Activated T-helper 17 cell treated with anti-CD3 and anti-CD28 coated beads, Interleukin-2, amount 50 U/mL, for 72 hours (primary cell): ENCODE data around the gene GPC5. TPM values are rescaled to one million over a fixed set of nuclear protein-coding genes. Genes with fewer than 3 reads are reported as not detected.
"Not testable (repeated sequence)": the region's sequence is repeated elsewhere in the genome, so short reads cannot be mapped to it uniquely, and the experiment has no call there.

ENCODE experiments used
- ATAC-seq: fragments of 150-1000 bp; cut with Tn5 transposase; replicated peaks from 2 replicates; pipeline ENCODE4 v1.10.0; 2021; ENCODE audit warnings: mild to moderate bottlenecking, moderate library complexity
- H3K27ac Mint-ChIP-seq: one replicate; pipeline ENCODE4 v1.8.0; 2022; ENCODE audit warnings: mixed read lengths
- H3K27me3 Mint-ChIP-seq: one replicate; pipeline ENCODE4 v1.8.0; 2022; ENCODE audit warnings: mixed read lengths
- H3K36me3 Mint-ChIP-seq: one replicate; pipeline ENCODE4 v1.8.0; 2022; ENCODE audit warnings: low read depth, mild to moderate bottlenecking, mixed read lengths
- H3K4me1 Mint-ChIP-seq: one replicate; pipeline ENCODE4 v1.8.0; 2022; ENCODE audit warnings: mixed read lengths
- H3K4me3 Mint-ChIP-seq: one replicate; pipeline ENCODE4 v1.8.0; 2022; ENCODE audit warnings: mild to moderate bottlenecking, mixed read lengths
- H3K9me3 Mint-ChIP-seq: one replicate; pipeline ENCODE4 v1.8.0; 2022; ENCODE audit warnings: mixed read lengths
- total RNA-seq, 2 donors: library from RNA; stranded (reverse); gene quantifications; one replicate each; pipeline ENCODE4 v1.2.3, GENCODE V29; 2022

Gene GPC5
- total RNA-seq, 2 donors from 2014 or later, result 0.09 to 0.29 TPM

DNA sequence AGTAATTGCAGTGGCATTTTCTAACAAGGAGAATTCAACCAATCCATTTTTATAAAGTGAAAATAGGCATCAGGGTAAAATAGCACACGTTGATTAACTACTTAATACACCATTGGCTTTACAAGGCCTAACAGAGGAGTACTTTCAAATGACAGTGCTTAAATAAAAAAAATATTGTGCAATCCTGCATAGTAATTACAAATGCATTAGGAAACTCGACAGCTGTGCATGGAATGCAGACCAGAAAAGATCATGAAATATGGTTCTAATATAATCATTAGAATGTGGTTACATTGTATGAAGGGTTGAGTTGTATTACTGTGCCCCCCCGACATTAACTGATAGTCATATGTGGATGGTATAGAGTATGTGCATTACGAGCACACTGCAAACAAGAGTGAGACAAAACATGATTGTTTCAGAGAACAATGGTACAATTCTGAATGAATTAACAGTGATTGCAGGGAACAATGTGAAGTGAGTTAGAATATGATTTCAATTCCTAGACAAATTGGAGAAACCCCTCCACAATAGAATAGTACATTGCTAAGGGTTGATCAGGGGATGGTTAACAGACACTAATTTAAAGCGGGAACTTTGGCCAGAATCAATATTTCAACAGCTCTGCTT lies 270.6 kb downstream of the GPC5 start:
- no peaks in the 10 kb centered on the region for H3K9me3 Mint-ChIP-seq
- H3K27ac Mint-ChIP-seq, result no peak overlapping the region
- no peaks in the 10 kb centered on the region for H3K27me3 Mint-ChIP-seq
- no peak overlapping the region for H3K4me3 Mint-ChIP-seq
- no peaks in the 10 kb centered on the region for H3K4me1 Mint-ChIP-seq
- ATAC-seq, result no peak
- no peaks in the 10 kb centered on the region for H3K36me3 Mint-ChIP-seq

DNA sequence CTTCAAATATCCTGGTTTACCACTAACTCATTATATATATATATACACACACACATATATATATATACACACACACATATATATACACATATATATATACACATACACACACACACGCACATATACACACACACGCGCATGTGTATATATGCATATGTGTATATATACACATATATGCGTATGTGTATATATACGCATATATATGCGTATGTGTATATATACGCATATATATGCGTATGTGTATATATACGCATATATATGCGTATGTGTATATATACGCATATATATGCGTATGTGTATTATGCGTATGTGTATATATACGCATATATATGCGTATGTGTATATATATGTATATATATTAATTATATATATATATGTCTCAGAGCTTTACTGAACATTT lies 275.9 kb downstream of the GPC5 start:
- H3K36me3 Mint-ChIP-seq, H3K4me1 Mint-ChIP-seq, H3K27ac Mint-ChIP-seq, H3K9me3 Mint-ChIP-seq, H3K27me3 Mint-ChIP-seq, ATAC-seq, H3K4me3 Mint-ChIP-seq: not testable (repeated sequence)

DNA sequence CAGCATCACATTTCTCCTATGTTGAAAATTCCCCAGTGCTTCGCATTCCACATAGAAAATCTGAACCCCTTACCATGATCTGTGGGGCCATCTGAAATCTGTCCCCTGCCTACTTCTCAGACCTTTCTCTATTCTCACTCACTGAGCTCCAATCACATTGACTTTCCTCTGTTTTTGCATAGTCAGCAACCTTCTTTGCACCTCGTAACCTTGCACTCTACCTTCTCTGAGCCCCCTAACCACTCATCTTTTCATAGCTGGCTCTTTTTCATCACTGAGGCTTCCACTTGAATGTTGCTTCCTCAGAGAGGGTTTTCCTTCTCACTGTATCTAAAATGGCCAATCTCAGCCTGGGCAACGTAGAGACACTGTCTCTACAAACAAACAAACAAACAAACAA lies 286.3 kb downstream of the GPC5 start:
- Mint-ChIP-seq H3K9me3 (no peaks in the 10 kb centered on the region), H3K4me1 (no peaks in the 10 kb centered on the region), H3K36me3 (no peaks in the 10 kb centered on the region), H3K4me3 (no peak overlapping the region), H3K27me3 (no peaks in the 10 kb centered on the region), H3K27ac (no peak overlapping the region)
- no peak for ATAC-seq

DNA sequence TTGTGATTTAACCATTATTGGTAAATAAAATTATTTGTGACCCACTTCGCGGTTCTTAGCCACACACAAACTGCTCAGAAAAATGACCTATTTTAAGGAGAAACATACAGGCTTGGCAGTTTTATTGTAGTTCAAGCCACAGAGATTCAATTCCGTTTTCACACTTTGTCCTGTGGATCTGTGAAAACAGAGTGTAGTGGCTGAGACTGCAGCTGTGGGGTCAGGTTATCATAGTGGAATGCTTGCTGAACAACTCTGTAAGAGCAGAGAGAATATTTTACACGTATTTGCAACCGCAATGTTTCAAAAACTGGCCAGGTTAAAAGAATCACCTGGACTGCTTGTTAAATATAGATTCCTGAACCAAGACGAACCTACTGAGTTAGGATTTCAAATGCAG lies 292.5 kb downstream of the GPC5 start:
- no peak for ATAC-seq
- no peaks in the 10 kb centered on the region for H3K27me3 Mint-ChIP-seq
- H3K4me3 Mint-ChIP-seq, result no peak overlapping the region
- H3K4me1 Mint-ChIP-seq, result no peaks in the 10 kb centered on the region
- no peak overlapping the region for H3K27ac Mint-ChIP-seq
- no peaks in the 10 kb centered on the region for H3K36me3 Mint-ChIP-seq
- H3K9me3 Mint-ChIP-seq, result no peaks in the 10 kb centered on the region

DNA sequence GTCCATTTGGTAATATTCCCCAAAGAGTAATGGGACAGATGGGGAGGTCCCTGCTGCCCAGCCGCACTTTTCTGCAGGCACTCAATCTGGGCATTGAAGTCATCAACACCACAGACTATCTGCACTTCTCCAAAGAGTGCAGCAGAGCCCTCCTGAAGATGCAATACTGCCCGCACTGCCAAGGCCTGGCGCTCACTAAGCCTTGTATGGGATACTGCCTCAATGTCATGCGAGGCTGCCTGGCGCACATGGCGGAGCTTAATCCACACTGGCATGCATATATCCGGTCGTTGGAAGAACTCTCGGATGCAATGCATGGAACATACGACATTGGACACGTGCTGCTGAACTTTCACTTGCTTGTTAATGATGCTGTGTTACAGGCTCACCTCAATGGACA lies 295.0 kb downstream of the GPC5 start:
- H3K4me3 Mint-ChIP-seq, result no peak overlapping the region
- H3K36me3 Mint-ChIP-seq, result no peaks in the 10 kb centered on the region
- no peaks in the 10 kb centered on the region for H3K9me3 Mint-ChIP-seq
- no peak overlapping the region for H3K27ac Mint-ChIP-seq
- ATAC-seq, result no peak
- H3K4me1 Mint-ChIP-seq, result no peaks in the 10 kb centered on the region
- H3K27me3 Mint-ChIP-seq, result no peaks in the 10 kb centered on the region

DNA sequence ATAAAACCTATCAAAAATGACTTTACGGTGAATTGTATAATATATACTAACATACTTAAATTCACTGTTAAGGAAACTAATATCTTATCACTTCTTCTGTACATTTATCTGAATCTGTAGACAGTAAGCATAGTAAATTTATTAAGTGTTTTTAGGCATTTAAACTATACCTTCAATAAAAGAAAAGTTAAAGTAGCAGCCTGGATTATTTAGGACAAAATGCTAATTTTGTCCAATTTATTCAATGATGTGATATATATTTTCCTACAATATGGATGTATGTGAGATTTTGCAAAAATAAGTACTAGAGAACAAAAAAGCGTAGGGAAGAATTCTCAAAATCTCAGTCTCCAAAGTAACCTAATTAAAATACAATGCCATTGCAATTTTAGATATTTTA lies 299.9 kb downstream of the GPC5 start:
- no peaks in the 10 kb centered on the region for H3K4me1 Mint-ChIP-seq
- H3K36me3 Mint-ChIP-seq, result no peaks in the 10 kb centered on the region
- H3K27ac Mint-ChIP-seq, result no peak overlapping the region
- no peaks in the 10 kb centered on the region for H3K27me3 Mint-ChIP-seq
- H3K9me3 Mint-ChIP-seq, result no peaks in the 10 kb centered on the region
- ATAC-seq, result no peak
- H3K4me3 Mint-ChIP-seq, result no peak overlapping the region

DNA sequence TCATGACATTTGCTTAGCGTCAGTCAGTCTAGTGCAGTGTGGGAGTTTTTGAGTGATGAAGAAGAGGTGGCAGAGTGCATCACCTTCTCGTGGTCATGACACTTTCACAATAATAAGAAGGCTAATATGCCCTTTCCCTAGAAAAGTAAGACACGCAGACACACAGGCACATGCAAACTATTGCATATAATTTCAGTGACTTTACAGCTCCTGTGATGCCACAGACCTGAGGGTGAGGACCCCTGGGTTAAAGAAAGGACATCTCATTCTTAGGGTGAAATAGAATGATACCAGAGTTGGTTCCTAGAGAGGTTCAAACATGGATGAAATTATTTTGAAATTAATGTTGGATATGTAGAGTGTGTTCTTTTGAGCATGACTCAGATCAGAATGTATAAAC lies 300.3 kb downstream of the GPC5 start:
- Mint-ChIP-seq H3K36me3 (no peaks in the 10 kb centered on the region), H3K27me3 (no peaks in the 10 kb centered on the region), H3K4me1 (no peaks in the 10 kb centered on the region), H3K4me3 (no peak overlapping the region), H3K9me3 (no peaks in the 10 kb centered on the region), H3K27ac (no peak overlapping the region)
- ATAC-seq, result no peak

DNA sequence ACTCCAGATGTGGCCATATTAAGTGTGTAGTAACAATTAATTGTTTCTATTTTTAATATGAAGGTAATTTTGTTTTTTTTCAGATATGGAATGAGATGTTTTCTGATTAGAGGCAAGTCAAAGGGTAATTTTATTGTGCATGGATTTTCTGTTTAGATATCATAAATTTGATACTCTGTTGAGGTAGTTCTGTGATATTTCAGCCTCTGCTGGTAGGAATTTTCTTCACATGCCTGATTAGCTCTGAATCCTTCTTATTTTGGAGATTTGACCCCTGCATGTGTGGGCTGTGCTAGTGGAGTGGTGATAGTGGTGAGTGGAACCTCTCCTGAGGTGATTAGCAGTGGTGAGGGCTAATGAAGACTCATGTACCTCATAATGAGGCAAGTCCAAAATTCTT lies 301.4 kb downstream of the GPC5 start:
- ATAC-seq, result no peak
- H3K4me3 Mint-ChIP-seq, result no peak overlapping the region
- no peaks in the 10 kb centered on the region for H3K9me3 Mint-ChIP-seq
- no peak overlapping the region for H3K27ac Mint-ChIP-seq
- no peaks in the 10 kb centered on the region for H3K27me3 Mint-ChIP-seq
- H3K4me1 Mint-ChIP-seq, result no peaks in the 10 kb centered on the region
- no peaks in the 10 kb centered on the region for H3K36me3 Mint-ChIP-seq

DNA sequence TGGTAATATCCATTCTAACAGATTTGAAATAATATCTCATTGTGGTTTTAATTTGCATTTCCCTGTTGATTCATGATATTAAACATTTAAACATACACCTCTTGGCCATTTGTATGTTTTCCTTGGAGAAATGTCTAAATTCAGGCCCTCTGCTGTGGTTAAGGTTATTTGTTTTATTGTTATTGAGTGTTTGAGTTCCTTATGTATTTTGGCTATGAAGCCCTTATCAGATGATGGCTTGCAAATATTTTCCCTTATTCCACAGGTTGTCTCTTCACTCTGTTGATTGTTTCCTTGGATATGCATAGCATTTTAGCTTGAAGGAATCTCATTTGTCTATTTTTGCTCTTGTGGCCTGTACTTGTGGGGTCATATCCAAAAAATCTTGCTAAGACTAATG lies 303.6 kb downstream of the GPC5 start:
- no peaks in the 10 kb centered on the region for H3K9me3 Mint-ChIP-seq
- no peak overlapping the region for H3K4me3 Mint-ChIP-seq
- H3K27me3 Mint-ChIP-seq, result no peaks in the 10 kb centered on the region
- H3K27ac Mint-ChIP-seq, result no peak overlapping the region
- H3K36me3 Mint-ChIP-seq, result no peaks in the 10 kb centered on the region
- ATAC-seq, result no peak
- H3K4me1 Mint-ChIP-seq, result no peaks in the 10 kb centered on the region

DNA sequence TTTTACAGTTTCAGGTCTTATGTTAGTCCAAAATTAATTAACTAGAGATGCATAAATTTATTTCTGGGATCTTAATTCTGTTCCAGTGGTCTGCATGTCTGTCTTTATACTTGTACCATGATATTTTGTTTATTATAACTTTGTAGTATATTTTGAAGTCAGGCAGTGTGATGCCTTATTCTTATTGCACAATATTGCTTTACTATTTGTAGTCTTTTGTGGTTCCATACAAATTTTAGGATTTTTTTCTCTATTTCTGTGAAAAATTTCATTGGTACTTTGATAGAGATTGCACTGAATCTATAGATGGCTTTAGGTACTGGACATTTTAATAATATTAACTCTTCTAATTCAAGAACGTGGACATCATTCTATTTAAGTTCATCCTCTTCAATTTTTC lies 304.0 kb downstream of the GPC5 start:
- ATAC-seq, result no peak
- Mint-ChIP-seq H3K36me3 (no peaks in the 10 kb centered on the region), H3K4me1 (no peaks in the 10 kb centered on the region), H3K27ac (no peak overlapping the region), H3K9me3 (no peaks in the 10 kb centered on the region), H3K27me3 (no peaks in the 10 kb centered on the region), H3K4me3 (no peak overlapping the region)

DNA sequence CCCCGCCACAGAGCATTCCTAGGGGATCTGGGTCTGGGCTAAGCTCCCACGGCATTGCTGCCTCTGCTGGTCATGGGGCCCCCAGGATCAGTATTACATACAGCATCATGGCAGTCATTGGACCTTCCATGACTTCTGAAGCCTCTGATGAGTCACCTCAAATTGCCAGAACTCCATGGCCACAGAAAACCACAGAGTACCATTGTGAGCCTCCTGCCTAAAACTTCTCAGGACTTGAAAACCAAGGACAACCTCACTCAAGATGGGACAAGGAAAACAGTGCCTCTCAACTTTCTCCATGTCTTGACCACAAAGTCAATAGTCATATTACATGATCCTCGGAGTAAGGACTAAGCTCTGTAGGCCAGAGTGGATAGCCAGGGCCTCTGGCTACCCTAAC lies 306.0 kb downstream of the GPC5 start:
- ATAC-seq, result no peak
- Mint-ChIP-seq H3K27ac (no peak overlapping the region), H3K36me3 (no peaks in the 10 kb centered on the region), H3K27me3 (no peaks in the 10 kb centered on the region), H3K9me3 (no peaks in the 10 kb centered on the region), H3K4me3 (no peak overlapping the region), H3K4me1 (no peaks in the 10 kb centered on the region)

DNA sequence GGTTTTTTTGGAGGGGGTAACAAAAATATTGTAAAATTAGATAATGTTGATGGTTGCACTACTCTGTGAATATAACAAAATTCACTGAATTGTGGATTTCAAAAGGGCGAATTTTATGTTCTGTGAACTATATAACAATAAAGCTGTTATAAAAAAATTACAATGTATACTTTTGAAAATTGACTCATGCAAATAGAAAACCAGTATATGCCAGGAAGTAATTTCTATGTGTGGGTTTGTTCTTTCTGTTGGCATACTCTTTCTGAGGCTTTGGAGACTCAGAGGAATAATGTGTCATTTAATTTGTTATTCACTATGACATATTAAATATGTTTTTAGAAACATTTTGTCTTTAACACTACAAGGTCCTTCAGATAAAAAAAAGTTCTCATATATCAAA lies 310.1 kb downstream of the GPC5 start:
- Mint-ChIP-seq H3K9me3 (no peaks in the 10 kb centered on the region), H3K36me3 (no peaks in the 10 kb centered on the region), H3K4me1 (no peaks in the 10 kb centered on the region), H3K27ac (no peak overlapping the region), H3K4me3 (no peak overlapping the region), H3K27me3 (no peaks in the 10 kb centered on the region)
- ATAC-seq, result no peak

DNA sequence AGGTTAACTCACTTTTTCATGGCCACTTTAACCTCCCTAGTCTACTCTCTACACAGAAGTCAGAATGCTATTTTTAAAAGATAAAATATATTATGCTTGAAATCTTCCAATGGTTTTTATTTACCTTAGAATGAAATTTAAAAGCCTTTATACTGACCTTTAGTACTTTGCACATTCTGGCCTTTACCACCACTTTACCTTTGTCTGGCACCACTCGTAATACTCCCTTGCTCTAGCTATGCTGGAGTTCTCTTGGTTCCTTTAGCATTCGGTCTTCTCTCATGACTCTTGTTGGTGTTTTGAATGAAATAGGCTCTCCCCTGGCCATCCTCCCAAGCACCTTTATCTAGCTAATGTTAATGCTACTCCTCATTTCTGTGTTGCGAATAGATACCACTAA lies 310.8 kb downstream of the GPC5 start:
- Mint-ChIP-seq H3K27me3 (no peaks in the 10 kb centered on the region), H3K4me1 (no peaks in the 10 kb centered on the region), H3K36me3 (no peaks in the 10 kb centered on the region), H3K4me3 (no peak overlapping the region), H3K9me3 (no peaks in the 10 kb centered on the region), H3K27ac (no peak overlapping the region)
- ATAC-seq, result no peak

DNA sequence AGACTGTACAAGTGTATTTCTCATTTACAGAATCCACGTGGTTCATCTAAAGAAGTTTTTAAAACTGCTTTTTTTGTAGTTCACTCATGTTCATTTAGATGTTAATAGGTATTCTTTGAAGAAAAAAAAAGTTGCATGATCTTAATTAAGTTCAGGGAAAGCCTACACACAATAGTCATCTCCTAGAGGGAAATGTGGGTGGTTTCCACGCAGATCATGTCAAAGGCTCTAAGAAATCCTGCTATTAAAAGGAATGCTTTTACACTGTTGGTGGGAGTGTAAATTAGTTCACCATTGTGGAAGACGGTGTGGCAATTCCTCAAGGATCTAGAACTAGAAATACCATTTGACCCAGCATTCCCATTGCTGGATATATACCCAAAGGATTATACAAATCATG lies 312.3 kb downstream of the GPC5 start:
- no peaks in the 10 kb centered on the region for H3K4me1 Mint-ChIP-seq
- ATAC-seq, result no peak
- no peaks in the 10 kb centered on the region for H3K36me3 Mint-ChIP-seq
- no peaks in the 10 kb centered on the region for H3K9me3 Mint-ChIP-seq
- peaks cover 4% of the 10 kb centered on the region for H3K27me3 Mint-ChIP-seq
- no peak overlapping the region for H3K27ac Mint-ChIP-seq
- no peak overlapping the region for H3K4me3 Mint-ChIP-seq

DNA sequence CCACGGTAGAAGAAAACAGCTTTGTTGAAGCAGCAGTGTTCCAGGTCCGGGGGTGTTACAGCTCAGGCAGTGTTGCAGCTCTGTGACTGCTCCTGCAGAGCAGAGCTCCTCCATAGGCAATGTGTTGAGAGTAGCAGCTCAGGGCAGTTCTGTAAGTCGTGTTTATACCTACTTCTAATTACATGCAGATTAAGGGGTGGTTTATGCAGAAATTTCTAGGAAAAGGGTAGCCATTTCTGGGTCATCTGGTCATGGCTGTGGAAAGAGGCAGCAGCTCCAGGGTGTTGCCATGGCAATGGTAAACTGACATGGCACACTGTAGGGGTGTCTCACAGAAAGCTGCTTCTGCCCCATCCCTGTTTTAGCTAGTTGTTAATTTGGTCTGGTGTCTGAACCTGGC lies 316.4 kb downstream of the GPC5 start:
- H3K9me3 Mint-ChIP-seq, result no peaks in the 10 kb centered on the region
- no peaks in the 10 kb centered on the region for H3K4me1 Mint-ChIP-seq
- no peak overlapping the region for H3K4me3 Mint-ChIP-seq
- no peak for ATAC-seq
- no peaks in the 10 kb centered on the region for H3K36me3 Mint-ChIP-seq
- peaks cover 4% of the 10 kb centered on the region for H3K27me3 Mint-ChIP-seq
- H3K27ac Mint-ChIP-seq, result no peak overlapping the region

DNA sequence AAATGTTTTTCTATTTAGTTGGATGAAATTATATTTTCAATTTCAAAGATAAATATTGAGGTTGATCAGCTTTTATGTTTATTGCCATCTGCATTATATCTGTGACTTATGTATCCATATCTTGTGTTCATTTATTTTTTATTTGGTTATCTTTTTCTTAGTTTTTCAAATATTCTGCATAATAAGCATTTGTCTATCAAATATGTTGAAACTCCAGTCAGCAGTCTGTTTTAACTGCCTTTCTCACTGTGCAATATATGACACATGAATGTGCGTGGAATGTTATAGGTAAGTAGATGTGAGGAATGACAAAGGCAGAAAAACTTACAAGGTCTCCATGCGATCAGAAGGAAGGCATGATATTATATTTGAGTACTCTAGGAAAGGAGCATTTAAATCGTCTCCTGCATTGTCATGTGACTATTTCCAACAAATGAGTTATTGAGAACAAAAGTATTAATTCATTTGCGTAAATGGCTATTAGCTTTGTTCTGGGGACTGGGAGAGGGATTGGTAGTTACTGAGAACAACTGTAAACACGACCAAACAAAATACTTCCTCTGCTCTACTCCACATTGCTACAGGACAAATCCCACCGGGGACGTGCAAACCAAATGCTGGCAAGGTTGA lies 318.1 kb downstream of the GPC5 start:
- Mint-ChIP-seq H3K27me3 (peaks cover 9% of the 10 kb centered on the region), H3K27ac (no peak overlapping the region), H3K4me1 (no peaks in the 10 kb centered on the region)

More for the DNA sequence above, 318.1 kb downstream of the GPC5 start:
- no peak overlapping the region for H3K4me3 Mint-ChIP-seq
- H3K36me3 Mint-ChIP-seq, result no peaks in the 10 kb centered on the region
- no peak for ATAC-seq
- no peaks in the 10 kb centered on the region for H3K9me3 Mint-ChIP-seq
